Right cardiac atrium (tissue), 5 donors: Measurements from ENCODE around the gene BCL11B. TPM values are rescaled to one million over a fixed set of nuclear protein-coding genes. Genes with fewer than 3 reads are reported as not detected.

Experiments
- ATAC-seq, 2 donors: fragments of 200-7000 bp; cut with Tn5 transposase; one replicate each; pipeline versions ENCODE4 v1.8.0 to v1.9.1; 2020; ENCODE audit warnings: moderate library complexity in 2 of 2, mild to moderate bottlenecking in 1 of 2
- DNase-seq, 3 donors: peaks; one replicate each; pipeline ENCODE4 v3.0.0-alpha.2; 2020
- H3K27ac ChIP-seq: one replicate; pipeline ENCODE4 v1.5.1; 2013; ENCODE audit warnings: mild to moderate bottlenecking, low read length, control low read depth, moderate library complexity
- H3K27me3 ChIP-seq: one replicate; pipeline ENCODE4 v1.6.1; 2013; ENCODE audit not compliant: control insufficient read depth, insufficient read depth
- H3K4me1 ChIP-seq: one replicate; pipeline ENCODE4 v1.6.1; 2013; ENCODE audit warnings: low read length; ENCODE audit not compliant: control insufficient read depth, insufficient read depth
- H3K4me3 ChIP-seq: one replicate; pipeline ENCODE4 v1.5.1; 2013; ENCODE audit warnings: low read length, control low read depth
- H3K9me3 ChIP-seq: one replicate; pipeline ENCODE4 v1.6.1; 2013; ENCODE audit warnings: low read length; ENCODE audit not compliant: control insufficient read depth
- WGBS: extraction: QIAGEN DNeasy Blood & Tissue Kit; methylation state at CpG from one replicate; pipeline ENCODE4 v1.1.7; 2013; 5-methylcytosine and 5-hydroxymethylcytosine counted together
- intact Hi-C, 4 donors: fragments of 100-400 bp; cut with DNase I; formaldehyde crosslinking; loops; one replicate each; pipeline versions ENCODE4 v1.11.0 to v1.14.0; 2022 to 2023
- polyA plus RNA-seq: library from polyadenylated mRNA; stranded (reverse); fragments of 200-250 nt; gene quantifications from one replicate; pipeline ENCODE4 v1.2.3, GENCODE V29; 2013
- total RNA-seq, 4 donors: library from RNA; stranded (reverse); fragmentation: NEBNext Ultra II Directional; extraction: Animal tissue kit (Norgen Biotek cat#: 25700); gene quantifications; one replicate each; pipeline ENCODE4 v1.2.1, GENCODE V29; 2021
- donor health status: healthy with polysubstance abuse.
- donor health status: DM: no; HTN: yes; CAD: no.
- donor health status: DM: no; HTN: no; CAD: no.
- donor health status: DM: no; HTN: yes; CAD: no; lungs with severe emphysema.
- donor health status: DM: yes; HTN: yes; CAD: no.

BCL11B gene
- total and polyA plus RNA-seq, 5 donors: 0.05 to 0.63 (median 0.21) TPM

DNA sequence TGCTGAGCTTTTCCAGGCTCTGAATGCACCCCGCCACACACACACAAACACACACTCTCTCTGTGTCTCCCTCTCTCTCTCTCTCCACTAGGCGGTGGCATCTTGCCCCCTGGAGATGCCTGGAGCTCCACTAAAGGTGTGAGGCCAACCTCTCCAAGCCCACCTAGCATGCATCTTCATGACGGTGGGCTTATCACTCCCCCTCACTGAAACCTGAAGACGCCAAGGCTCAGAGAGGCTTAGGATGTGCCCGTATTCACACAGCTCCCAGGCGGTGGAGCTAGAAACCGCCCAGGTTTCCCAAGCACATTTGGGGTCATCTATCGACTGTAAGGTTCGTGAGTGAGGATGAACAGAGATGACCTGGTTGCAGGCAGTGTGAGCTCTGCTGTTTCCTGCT is 42.6 kb upstream of the BCL11B start:
- Histone ChIP-seq H3K9me3 (no peaks in the 10 kb centered on the region), H3K4me3 (no peak overlapping the region), H3K4me1 (no peaks in the 10 kb centered on the region), H3K27me3 (no peaks in the 10 kb centered on the region), H3K27ac (no peak overlapping the region)
- WGBS: 66% methylated on average over 9 of the region's 9 CpGs
- intact Hi-C loops: no loop called here
- ATAC-seq (no peak), DNase-seq (no peak)

GRCh38 chr14:99313234-99313633 is 41.2 kb upstream of the BCL11B start:
- Histone ChIP-seq H3K4me1 (no peaks in the 10 kb centered on the region), H3K4me3 (no peak overlapping the region), H3K9me3 (no peaks in the 10 kb centered on the region), H3K27ac (no peak overlapping the region), H3K27me3 (no peaks in the 10 kb centered on the region)
- intact Hi-C loops: no loop called here
- ATAC-seq: no peak
- no peak for DNase-seq
- 76% methylated on average over 1 of the region's 1 CpG for WGBS

DNA sequence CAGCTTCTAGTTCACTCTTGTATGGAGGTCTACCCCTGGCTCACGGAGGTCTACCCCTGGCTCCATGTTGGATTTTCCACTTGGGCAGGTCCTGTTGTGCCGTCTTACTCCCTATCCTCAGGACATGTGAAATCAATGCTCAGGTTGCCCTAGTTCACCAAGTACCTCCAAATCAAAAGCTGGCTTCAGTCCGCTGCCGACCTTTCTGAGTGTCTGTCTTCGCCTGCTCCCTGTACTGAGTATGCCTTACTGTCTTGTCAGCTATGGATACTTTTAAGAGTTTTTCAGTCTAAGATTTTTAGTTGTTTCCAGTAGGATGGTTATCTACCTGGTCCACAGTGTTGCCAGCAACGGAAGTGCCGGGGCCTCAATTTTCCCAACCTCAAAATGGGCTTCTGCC is 40.1 kb upstream of the BCL11B start:
- no peak overlapping the region for H3K4me3 ChIP-seq
- DNase-seq: no peak
- 92% methylated on average over 7 of the region's 7 CpGs for WGBS
- H3K27me3 ChIP-seq: no peaks in the 10 kb centered on the region
- no peak overlapping the region for H3K27ac ChIP-seq
- no peak for ATAC-seq
- no peaks in the 10 kb centered on the region for H3K4me1 ChIP-seq
- intact Hi-C loops: no loop called here
- H3K9me3 ChIP-seq: no peaks in the 10 kb centered on the region

DNA sequence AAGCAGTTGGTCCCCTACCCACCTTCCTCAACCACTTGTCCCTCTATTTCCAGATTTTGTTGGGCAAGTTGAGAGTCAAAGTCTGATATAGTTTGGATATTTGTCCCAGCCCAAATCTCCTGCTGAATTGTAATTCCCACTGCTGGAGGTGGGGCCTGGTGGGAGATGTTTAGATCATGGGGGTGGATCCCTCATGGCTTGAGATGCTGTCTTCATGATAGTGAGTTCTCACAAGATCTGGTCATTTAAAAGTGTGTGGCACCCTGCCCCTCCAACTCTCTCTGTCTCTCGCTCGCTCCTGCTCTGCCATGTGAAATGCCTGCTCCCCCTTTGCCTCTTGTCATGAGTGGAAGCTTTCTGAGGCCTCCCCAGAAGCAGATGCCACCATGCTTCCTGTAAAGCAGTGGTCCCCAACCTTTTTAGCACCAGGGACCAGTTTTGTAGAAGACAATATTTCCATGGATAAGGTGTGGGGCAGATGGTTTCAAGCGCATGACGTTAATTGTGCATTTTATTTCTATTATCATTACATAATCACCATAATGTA is 37.3 kb upstream of the BCL11B start:
- intact Hi-C loops: no loop called here
- no peak for ATAC-seq

DNA sequence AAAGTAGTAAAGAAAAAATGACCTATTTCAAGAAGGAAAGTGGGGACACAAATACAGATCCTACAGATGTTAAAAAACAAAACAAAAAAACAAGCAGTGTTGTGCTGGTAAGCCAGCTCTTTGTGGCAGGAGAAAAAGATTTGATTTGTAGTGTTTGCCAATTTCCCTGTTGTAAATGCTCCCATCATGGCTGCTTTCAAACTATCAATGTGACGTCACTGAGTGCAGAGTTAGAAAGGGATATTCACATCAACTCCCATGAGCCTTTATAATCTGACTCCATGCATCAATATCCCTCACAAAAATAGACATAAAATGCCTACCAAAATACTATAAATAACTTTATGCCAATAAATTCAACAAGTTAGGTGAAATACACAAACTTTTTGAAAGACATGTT is 32.2 kb upstream of the BCL11B start:
- H3K9me3 ChIP-seq: no peaks in the 10 kb centered on the region
- WGBS: 65% methylated on average over 1 of the region's 1 CpG
- intact Hi-C loops: no loop called here

More for the DNA sequence above, 37.3 kb upstream of the BCL11B start:
- DNase-seq: no peak
- Histone ChIP-seq H3K9me3 (no peaks in the 10 kb centered on the region), H3K27me3 (no peaks in the 10 kb centered on the region), H3K4me1 (no peaks in the 10 kb centered on the region), H3K4me3 (no peak overlapping the region), H3K27ac (no peak overlapping the region)
- WGBS: 97% methylated on average over 4 of the region's 4 CpGs

DNA sequence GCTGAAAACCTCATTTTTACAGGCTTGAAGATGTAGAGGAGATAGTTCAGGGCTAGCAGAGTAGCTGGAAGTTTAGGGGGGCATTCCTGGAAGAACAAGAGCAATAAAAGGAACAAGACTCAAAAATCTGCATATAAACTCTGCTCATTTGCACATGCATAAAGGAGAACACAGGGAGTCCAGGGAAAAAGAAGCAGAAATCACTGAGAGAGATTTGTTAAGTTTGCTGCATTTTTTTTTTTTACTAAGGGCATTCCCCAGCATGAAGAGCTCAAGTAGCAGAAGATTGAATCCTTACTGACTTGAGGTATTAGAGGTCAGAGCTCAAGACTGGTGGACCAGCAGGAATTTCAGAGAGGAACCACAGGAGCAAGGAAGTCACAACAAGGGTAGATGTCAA is 28.2 kb upstream of the BCL11B start:
- DNase-seq (no peak), ATAC-seq (no peak)
- intact Hi-C loops: no loop called here
- no peaks in the 10 kb centered on the region for H3K9me3 ChIP-seq
- H3K27ac ChIP-seq: no peak overlapping the region
- no peaks in the 10 kb centered on the region for H3K27me3 ChIP-seq
- no peaks in the 10 kb centered on the region for H3K4me1 ChIP-seq
- H3K4me3 ChIP-seq: no peak overlapping the region

More for the DNA sequence above, 32.2 kb upstream of the BCL11B start:
- H3K27ac ChIP-seq: no peak overlapping the region
- no peak overlapping the region for H3K4me3 ChIP-seq
- no peaks in the 10 kb centered on the region for H3K27me3 ChIP-seq
- ATAC-seq (no peak), DNase-seq (no peak)
- no peaks in the 10 kb centered on the region for H3K4me1 ChIP-seq

GRCh38 chr14:99296517-99296916 is 24.5 kb upstream of the BCL11B start:
- no peaks in the 10 kb centered on the region for H3K9me3 ChIP-seq
- no peak for DNase-seq
- H3K27ac ChIP-seq: no peak overlapping the region
- no peaks in the 10 kb centered on the region for H3K27me3 ChIP-seq
- intact Hi-C loops: no loop called here
- ATAC-seq: no peak
- WGBS: 79% methylated on average over 10 of the region's 10 CpGs
- H3K4me3 ChIP-seq: no peak overlapping the region
- no peaks in the 10 kb centered on the region for H3K4me1 ChIP-seq

DNA sequence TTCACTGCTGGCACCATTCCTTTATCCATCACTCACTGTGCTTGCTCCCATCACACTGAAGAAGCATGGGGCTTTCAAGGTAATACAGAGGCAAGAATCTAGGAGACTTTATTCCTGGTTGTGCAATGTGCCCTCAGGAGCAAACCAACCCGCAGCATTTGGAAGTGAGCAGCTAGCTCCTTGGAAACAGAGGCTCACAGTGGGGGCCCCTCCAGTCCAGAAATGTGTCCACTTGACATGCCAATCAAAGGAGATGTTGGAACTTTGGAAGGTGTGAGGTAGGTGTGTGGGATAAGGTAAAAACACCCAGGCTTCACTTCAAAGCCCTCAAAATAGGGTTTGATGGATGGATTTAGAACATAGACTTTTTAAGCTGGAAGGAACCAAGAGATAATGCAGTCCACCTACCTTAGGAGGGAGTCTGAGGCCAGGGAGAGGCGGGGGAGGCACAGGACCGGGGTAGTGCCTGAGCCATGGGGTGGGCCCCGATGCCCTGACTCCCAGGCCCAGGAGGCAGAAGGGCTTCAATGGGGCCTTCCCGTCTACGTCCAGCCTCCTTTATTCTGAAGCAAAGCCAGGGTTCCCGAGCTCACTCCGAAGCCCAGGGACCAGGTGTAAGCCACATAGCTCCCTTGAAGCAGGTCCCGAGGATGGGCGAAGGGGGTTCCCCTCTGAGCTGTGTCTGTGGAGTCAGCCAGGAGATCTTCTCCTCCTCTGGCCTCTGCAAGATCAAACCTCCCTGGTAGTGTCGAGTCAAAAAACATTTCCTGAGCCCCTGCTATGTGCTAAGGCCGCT is 17.6 kb upstream of the BCL11B start:
- no peak for DNase-seq
- ATAC-seq: no peak
- 81% methylated on average over 12 of the region's 12 CpGs for WGBS
- Histone ChIP-seq H3K9me3 (no peaks in the 10 kb centered on the region), H3K27ac (no peak overlapping the region), H3K4me1 (no peaks in the 10 kb centered on the region), H3K27me3 (no peaks in the 10 kb centered on the region), H3K4me3 (no peak overlapping the region)
- intact Hi-C loops: no loop called here

- DNase-seq (no peak), ATAC-seq (no peak)
- intact Hi-C loops: no loop called here
- Histone ChIP-seq H3K27ac (no peak overlapping the region), H3K4me3 (no peak overlapping the region), H3K9me3 (no peaks in the 10 kb centered on the region), H3K27me3 (no peaks in the 10 kb centered on the region), H3K4me1 (no peaks in the 10 kb centered on the region)
- WGBS: 80% methylated on average over 5 of the region's 5 CpGs
Measured at GRCh38 chr14:99288948-99289347, 17.0 kb upstream of the BCL11B start.

- Histone ChIP-seq H3K9me3 (no peaks in the 10 kb centered on the region), H3K4me3 (no peak overlapping the region), H3K4me1 (no peaks in the 10 kb centered on the region), H3K27ac (no peak overlapping the region), H3K27me3 (no peaks in the 10 kb centered on the region)
- ATAC-seq (no peak), DNase-seq (no peak)
- intact Hi-C loops: no loop called here
- 68% methylated on average over 13 of the region's 13 CpGs for WGBS
Measured at GRCh38 chr14:99287269-99287942, 15.4 kb upstream of the BCL11B start.

DNA sequence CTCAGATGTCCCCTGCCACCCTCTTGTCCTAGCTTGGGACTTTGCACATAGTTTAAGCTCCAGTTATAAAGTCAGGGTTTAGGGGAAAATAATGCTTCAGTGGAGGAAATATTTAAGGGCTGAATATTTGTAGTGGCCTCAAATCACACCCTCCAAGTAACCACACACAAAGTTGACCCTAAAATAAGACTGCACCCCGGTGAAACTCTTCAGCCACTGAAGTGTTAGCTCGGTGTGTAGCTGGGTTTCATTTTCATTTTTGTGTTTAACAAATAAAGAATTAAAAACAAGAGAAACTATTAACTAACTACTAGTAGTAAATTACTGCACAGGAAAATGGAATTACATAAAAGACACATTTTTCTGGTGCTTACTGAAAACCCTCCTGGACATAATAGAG is 14.8 kb upstream of the BCL11B start:
- H3K27ac ChIP-seq: no peak overlapping the region
- no peak for ATAC-seq
- intact Hi-C loops: no loop called here
- H3K4me1 ChIP-seq: no peaks in the 10 kb centered on the region
- no peaks in the 10 kb centered on the region for H3K9me3 ChIP-seq
- no peak for DNase-seq
- H3K4me3 ChIP-seq: no peak overlapping the region
- WGBS: 80% methylated on average over 2 of the region's 2 CpGs
- H3K27me3 ChIP-seq: no peaks in the 10 kb centered on the region
